ENCODE data around the gene WDR90.

The WDR90 gene

GRCh38 chr16:647173-647902 is 1.8 kb upstream of the WDR90 start:
- H3K9me3 ChIP-seq, result no peaks in the 10 kb centered on the region
- H3K4me1 ChIP-seq, result peaks cover 7 to 57% (median 32%) of the 10 kb centered on the region in 4 donors
- no peak for DNase-seq
- peaks cover 0 to 15% (median 7%) of the 10 kb centered on the region in 3 donors for H3K36me3 ChIP-seq
- H3K27ac ChIP-seq, result no peak overlapping the region
- intact Hi-C loops (cut with DNase I; ENCODE audit: low total_unique reads), result no loop called here
- H3K4me3 ChIP-seq, result no peak overlapping the region
- TF ChIP-seq, protein P1, sequence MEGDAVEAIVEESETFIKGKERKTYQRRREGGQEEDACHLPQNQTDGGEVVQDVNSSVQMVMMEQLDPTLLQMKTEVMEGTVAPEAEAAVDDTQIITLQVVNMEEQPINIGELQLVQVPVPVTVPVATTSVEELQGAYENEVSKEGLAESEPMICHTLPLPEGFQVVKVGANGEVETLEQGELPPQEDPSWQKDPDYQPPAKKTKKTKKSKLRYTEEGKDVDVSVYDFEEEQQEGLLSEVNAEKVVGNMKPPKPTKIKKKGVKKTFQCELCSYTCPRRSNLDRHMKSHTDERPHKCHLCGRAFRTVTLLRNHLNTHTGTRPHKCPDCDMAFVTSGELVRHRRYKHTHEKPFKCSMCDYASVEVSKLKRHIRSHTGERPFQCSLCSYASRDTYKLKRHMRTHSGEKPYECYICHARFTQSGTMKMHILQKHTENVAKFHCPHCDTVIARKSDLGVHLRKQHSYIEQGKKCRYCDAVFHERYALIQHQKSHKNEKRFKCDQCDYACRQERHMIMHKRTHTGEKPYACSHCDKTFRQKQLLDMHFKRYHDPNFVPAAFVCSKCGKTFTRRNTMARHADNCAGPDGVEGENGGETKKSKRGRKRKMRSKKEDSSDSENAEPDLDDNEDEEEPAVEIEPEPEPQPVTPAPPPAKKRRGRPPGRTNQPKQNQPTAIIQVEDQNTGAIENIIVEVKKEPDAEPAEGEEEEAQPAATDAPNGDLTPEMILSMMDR (IDR thresholded peaks at IDR 0.05), result no peak
- no peaks in the 10 kb centered on the region for H3K27me3 ChIP-seq

DNA sequence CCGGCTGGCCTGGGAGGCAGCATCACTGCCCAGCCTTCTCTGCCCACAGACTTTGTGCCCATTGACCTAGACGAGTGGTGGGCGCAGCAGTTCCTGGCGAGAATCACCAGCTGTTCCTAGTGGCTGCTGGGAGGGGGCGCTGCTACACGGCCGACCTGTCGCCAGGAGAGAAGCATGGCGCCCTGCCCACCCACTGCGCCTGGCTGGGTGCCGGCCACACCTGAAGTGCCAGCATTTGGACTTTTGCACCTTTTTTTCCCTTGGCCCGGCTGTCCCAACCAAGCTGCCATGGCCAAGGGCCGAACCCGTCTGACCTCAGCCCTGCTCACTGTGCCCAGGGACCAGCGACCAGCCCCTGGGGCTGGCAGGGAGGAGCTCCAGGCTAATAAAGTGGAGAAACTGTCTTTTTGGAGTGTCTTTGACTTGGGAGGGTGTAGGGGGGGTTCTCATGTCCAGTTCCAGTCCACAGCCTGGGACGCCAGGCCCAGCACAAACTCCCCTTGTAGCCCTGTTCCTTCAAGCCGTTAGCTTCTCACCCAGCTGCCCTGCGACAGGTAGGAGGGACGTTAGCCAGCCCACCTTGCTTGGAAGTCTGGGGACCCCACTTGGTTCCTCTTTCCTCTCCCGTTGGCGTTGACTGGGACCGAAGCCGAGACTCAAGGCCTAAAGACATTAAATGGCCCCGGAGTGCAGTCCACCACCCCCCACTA is 939 bp upstream of the WDR90 start:
- intact Hi-C loops (cut with DNase I; ENCODE audit: low total_unique reads), result no loop called here
- H3K27me3 ChIP-seq, result no peaks in the 10 kb centered on the region
- H3K4me1 ChIP-seq, result peaks cover 7 to 48% (median 24%) of the 10 kb centered on the region in 4 donors
- no peak for DNase-seq
- H3K4me3 ChIP-seq, result peak overlapping the region; percentile 81 to 84
- peak overlapping the region; percentile 82 to 90 for H3K27ac ChIP-seq
- peaks cover 0 to 24% (median 7%) of the 10 kb centered on the region in 3 donors for H3K36me3 ChIP-seq
- TF ChIP-seq, protein P1 (IDR thresholded peaks at IDR 0.05), result no peak
- no peaks in the 10 kb centered on the region for H3K9me3 ChIP-seq

GRCh38 chr16:649631-650030 is 466 bp downstream of the WDR90 start:
- no peak for DNase-seq
- peak overlapping the region; percentile 82 to 90 for H3K27ac ChIP-seq
- intact Hi-C loops (cut with DNase I; ENCODE audit: low total_unique reads), result no loop called here
- no peaks in the 10 kb centered on the region for H3K9me3 ChIP-seq
- TF ChIP-seq, protein P1 (IDR thresholded peaks at IDR 0.05), result no peak
- H3K4me3 ChIP-seq, result peak overlapping the region; percentile 81 to 84
- peaks cover 7 to 46% (median 23%) of the 10 kb centered on the region in 4 donors for H3K4me1 ChIP-seq
- no peaks in the 10 kb centered on the region for H3K27me3 ChIP-seq
- H3K36me3 ChIP-seq, result peaks cover 0 to 36% (median 7%) of the 10 kb centered on the region in 3 donors

GRCh38 chr16:651844-652243 is 2.7 kb downstream of the WDR90 start:
- Histone ChIP-seq H3K4me3 (no peak overlapping the region), H3K36me3 (peaks cover 0 to 58% (median 7%) of the 10 kb centered on the region in 3 donors), H3K27ac (no peak overlapping the region), H3K4me1 (peaks cover 7 to 32% (median 23%) of the 10 kb centered on the region in 4 donors), H3K27me3 (no peaks in the 10 kb centered on the region), H3K9me3 (no peaks in the 10 kb centered on the region)
- no peak for DNase-seq
- TF ChIP-seq, protein P1 (IDR thresholded peaks at IDR 0.05), result no peak
- intact Hi-C loops (cut with DNase I; ENCODE audit: low total_unique reads), result no loop called here

- DNase-seq, result no peak
- peaks cover 0 to 66% (median 7%) of the 10 kb centered on the region in 3 donors for H3K36me3 ChIP-seq
- H3K4me3 ChIP-seq, result no peak overlapping the region
- no peaks in the 10 kb centered on the region for H3K27me3 ChIP-seq
- no peaks in the 10 kb centered on the region for H3K9me3 ChIP-seq
- H3K27ac ChIP-seq, result no peak overlapping the region
- intact Hi-C loops (cut with DNase I; ENCODE audit: low total_unique reads), result no loop called here
- TF ChIP-seq, protein P1 (IDR thresholded peaks at IDR 0.05), result no peak
- peaks cover 7 to 24% (median 19%) of the 10 kb centered on the region in 4 donors for H3K4me1 ChIP-seq
Measured at GRCh38 chr16:652454-653305, 3.5 kb downstream of the WDR90 start.
